ENCODE results near the gene RIC8A. TPM values are rescaled to one million over a fixed set of nuclear protein-coding genes. Genes with fewer than 3 reads are reported as not detected.

The RIC8A gene
- polyA plus RNA-seq, 1 of the 3 experiments (the other 2 are of a cell fraction) = 115 TPM

DNA sequence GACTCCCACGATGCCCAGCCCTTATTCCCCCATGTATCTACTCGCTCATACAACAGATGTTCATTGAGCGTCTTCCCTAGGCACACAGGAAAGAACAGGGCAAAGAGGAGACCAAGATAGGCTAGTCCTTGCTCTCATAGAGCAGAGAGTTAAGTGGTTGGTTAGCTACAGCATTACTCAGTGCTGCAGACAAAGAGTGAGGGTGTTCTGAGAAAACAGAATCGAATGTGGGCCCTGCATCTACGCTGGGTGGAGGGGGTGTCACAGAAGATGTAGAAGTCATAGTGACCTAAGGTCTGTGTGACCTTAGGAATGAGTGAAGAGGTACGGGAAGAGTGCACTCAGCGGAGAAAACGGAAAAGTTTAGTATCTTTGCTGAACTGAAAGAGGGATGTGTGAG is 41.6 kb downstream of the RIC8A start:
- H3K4me3 ChIP-seq (ENCODE audit: low read depth in 2 of 2, low read length in 1 of 2) = no peak overlapping the region
- no peaks in the 10 kb centered on the region for H3K9me3 ChIP-seq
- H3K9me2 ChIP-seq = no peaks in the 10 kb centered on the region
- POLR2A ChIA-PET = interaction anchor here (1.0 kb wide), 1 partner anchor 42 kb away, joined by 3 read pairs; the partner anchor contains the start of gene BET1L
- H3K27me3 ChIP-seq (ENCODE audit: insufficient read depth) = no peaks in the 10 kb centered on the region
- no peak for TF ChIP-seq SIN3A (IDR thresholded peaks at IDR 0.05; ENCODE audit: borderline replicate concordance, low read depth, low read length)
- TF ChIP-seq RFX5 (IDR thresholded peaks at IDR 0.05; ENCODE audit: low read length) = no peak
- TF ChIP-seq TAF1 (IDR thresholded peaks at IDR 0.05; ENCODE audit: borderline replicate concordance, low read depth, low read length) = no peak
- TF ChIP-seq RCOR1 (IDR thresholded peaks at IDR 0.05; ENCODE audit: low read length) = no peak
- TF ChIP-seq EZH2phosphoT487 (IDR thresholded peaks at IDR 0.05; ENCODE audit: borderline replicate concordance, low read depth) = no peak
- TF ChIP-seq SMC3 (IDR thresholded peaks at IDR 0.05; ENCODE audit: low read depth, low read length) = no peak
- TF ChIP-seq TCF12 (IDR thresholded peaks at IDR 0.05) = no peak
- no peak for TF ChIP-seq TEAD4 (IDR thresholded peaks at IDR 0.05; ENCODE audit: borderline replicate concordance, insufficient read depth)
- H3K4me1 ChIP-seq (ENCODE audit: control insufficient read depth in 1 of 2, insufficient read depth in 2 of 2, low read depth in 1 of 2, low read length in 1 of 2) = no peaks in the 10 kb centered on the region
- H3K9ac ChIP-seq = no peak overlapping the region
- no peaks in the 10 kb centered on the region; the same call in 1 of the 2 replicates for H3K79me2 ChIP-seq (ENCODE audit: insufficient read depth)
- H3K4me2 ChIP-seq = no peak overlapping the region
- H2AFZ ChIP-seq (ENCODE audit: low read depth) = no peak overlapping the region
- H3K36me3 ChIP-seq (replicated peaks in 1 of 2; ENCODE audit: control insufficient read depth in 1 of 2, insufficient read depth in 2 of 2, low read length in 1 of 2) = peaks cover 57 to 80% of the 10 kb centered on the region in 2 experiments
- no peak overlapping the region for H3K27ac ChIP-seq (ENCODE audit: low read depth in 2 of 2, low read length in 1 of 2)
- H3F3A ChIP-seq (replicated peaks; ENCODE audit: insufficient read depth) = peaks cover 10% of the 10 kb centered on the region
- H4K20me1 ChIP-seq (ENCODE audit: insufficient read depth) = no peaks in the 10 kb centered on the region; the same call in 1 of the 2 replicates
- CTCF ChIA-PET = interaction anchor here (0.6 to 1.2 kb wide), 5 partner anchors 19 to 199 kb away, joined by 3 to 6 read pairs (median 3); no protein-coding TSS in a partner anchor
- WGBS (ENCODE audit: low lambda C conversion rate) = 85% methylated on average over 8 of the region's 8 CpGs
- no peak for DNase-seq

DNA sequence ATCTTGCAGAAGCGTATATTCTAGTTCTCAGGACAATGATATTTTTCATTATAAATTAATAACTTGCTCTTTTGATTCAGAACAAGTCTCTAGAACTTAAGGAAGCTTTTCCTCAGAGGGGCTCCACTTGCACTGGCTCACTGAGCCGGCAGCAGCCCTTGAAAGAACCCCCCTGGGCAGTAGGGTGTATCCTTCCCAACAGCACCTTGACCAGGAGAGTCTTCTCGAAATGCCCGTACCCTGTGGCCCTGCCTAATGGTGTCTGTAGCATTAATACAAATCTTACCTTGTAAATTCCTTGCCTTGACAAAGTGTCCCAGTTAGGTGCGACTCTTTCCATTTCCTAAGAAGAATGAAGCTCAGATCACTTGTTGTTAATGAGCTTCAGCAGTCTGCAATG is 42.8 kb downstream of the RIC8A start:
- H3K79me2 ChIP-seq (ENCODE audit: insufficient read depth) = no peaks in the 10 kb centered on the region; the same call in 1 of the 2 replicates
- no peak for DNase-seq
- H3F3A ChIP-seq (replicated peaks; ENCODE audit: insufficient read depth) = peaks cover 17% of the 10 kb centered on the region
- H2AFZ ChIP-seq (ENCODE audit: low read depth) = no peak overlapping the region
- H3K27me3 ChIP-seq (ENCODE audit: insufficient read depth) = no peaks in the 10 kb centered on the region
- no peak overlapping the region; a peak in 1 of 4 replicates for H3K27ac ChIP-seq (ENCODE audit: low read depth in 2 of 2, low read length in 1 of 2)
- H3K36me3 ChIP-seq (replicated peaks in 1 of 2; ENCODE audit: control insufficient read depth in 1 of 2, insufficient read depth in 2 of 2, low read length in 1 of 2) = peaks cover 45 to 74% of the 10 kb centered on the region in 2 experiments
- no peaks in the 10 kb centered on the region for H3K9me2 ChIP-seq
- no peaks in the 10 kb centered on the region for H3K9me3 ChIP-seq
- no peaks in the 10 kb centered on the region; the same call in 1 of the 2 replicates for H4K20me1 ChIP-seq (ENCODE audit: insufficient read depth)
- no peaks in the 10 kb centered on the region for H3K4me1 ChIP-seq (ENCODE audit: control insufficient read depth in 1 of 2, insufficient read depth in 2 of 2, low read depth in 1 of 2, low read length in 1 of 2)
- no peak overlapping the region for H3K4me3 ChIP-seq (ENCODE audit: low read depth in 2 of 2, low read length in 1 of 2)
- ChIA-PET CTCF (interaction anchor here (0.8 to 3.4 kb wide), 31 partner anchors 9 to 254 kb away, joined by 3 to 20 read pairs (median 6); partner anchors contain the start of genes IFITM2, NLRP6, PGGHG and PSMD13), POLR2A (no interaction called here)
- no peak for TF ChIP-seq SIN3A (IDR thresholded peaks at IDR 0.05; ENCODE audit: borderline replicate concordance, low read depth, low read length)
- TF ChIP-seq NFIC (IDR thresholded peaks at IDR 0.05; ENCODE audit: borderline replicate concordance) = no peak
- TF ChIP-seq, protein P1, sequence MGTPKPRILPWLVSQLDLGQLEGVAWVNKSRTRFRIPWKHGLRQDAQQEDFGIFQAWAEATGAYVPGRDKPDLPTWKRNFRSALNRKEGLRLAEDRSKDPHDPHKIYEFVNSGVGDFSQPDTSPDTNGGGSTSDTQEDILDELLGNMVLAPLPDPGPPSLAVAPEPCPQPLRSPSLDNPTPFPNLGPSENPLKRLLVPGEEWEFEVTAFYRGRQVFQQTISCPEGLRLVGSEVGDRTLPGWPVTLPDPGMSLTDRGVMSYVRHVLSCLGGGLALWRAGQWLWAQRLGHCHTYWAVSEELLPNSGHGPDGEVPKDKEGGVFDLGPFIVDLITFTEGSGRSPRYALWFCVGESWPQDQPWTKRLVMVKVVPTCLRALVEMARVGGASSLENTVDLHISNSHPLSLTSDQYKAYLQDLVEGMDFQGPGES (IDR thresholded peaks at IDR 0.05; ENCODE audit: low read depth, low read length) = no peak
- TF ChIP-seq, protein P2, sequence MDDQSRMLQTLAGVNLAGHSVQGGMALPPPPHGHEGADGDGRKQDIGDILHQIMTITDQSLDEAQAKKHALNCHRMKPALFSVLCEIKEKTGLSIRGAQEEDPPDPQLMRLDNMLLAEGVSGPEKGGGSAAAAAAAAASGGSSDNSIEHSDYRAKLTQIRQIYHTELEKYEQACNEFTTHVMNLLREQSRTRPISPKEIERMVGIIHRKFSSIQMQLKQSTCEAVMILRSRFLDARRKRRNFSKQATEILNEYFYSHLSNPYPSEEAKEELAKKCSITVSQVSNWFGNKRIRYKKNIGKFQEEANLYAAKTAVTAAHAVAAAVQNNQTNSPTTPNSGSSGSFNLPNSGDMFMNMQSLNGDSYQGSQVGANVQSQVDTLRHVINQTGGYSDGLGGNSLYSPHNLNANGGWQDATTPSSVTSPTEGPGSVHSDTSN (IDR thresholded peaks at IDR 0.05) = no peak
- no peak for TF ChIP-seq JUND (IDR thresholded peaks at IDR 0.05)
- TF ChIP-seq CHD2 (IDR thresholded peaks at IDR 0.05; ENCODE audit: low read length, partially characterized antibody) = no peak
- no peak for TF ChIP-seq ELF1 (IDR thresholded peaks at IDR 0.05)
- TF ChIP-seq FOXM1 (IDR thresholded peaks at IDR 0.05; ENCODE audit: low read depth) = no peak
- TF ChIP-seq GATA2 (CRISPR knock-in tag; IDR thresholded peaks at IDR 0.05) = no peak
- no peak for TF ChIP-seq MEF2A (IDR thresholded peaks at IDR 0.05; ENCODE audit: borderline replicate concordance, low read depth)
- TF ChIP-seq RXRA (IDR thresholded peaks at IDR 0.05; ENCODE audit: borderline replicate concordance, low read depth) = no peak
- TF ChIP-seq FOSL2 (IDR thresholded peaks at IDR 0.05; ENCODE audit: borderline replicate concordance, low read depth) = no peak
- TF ChIP-seq, protein P3, sequence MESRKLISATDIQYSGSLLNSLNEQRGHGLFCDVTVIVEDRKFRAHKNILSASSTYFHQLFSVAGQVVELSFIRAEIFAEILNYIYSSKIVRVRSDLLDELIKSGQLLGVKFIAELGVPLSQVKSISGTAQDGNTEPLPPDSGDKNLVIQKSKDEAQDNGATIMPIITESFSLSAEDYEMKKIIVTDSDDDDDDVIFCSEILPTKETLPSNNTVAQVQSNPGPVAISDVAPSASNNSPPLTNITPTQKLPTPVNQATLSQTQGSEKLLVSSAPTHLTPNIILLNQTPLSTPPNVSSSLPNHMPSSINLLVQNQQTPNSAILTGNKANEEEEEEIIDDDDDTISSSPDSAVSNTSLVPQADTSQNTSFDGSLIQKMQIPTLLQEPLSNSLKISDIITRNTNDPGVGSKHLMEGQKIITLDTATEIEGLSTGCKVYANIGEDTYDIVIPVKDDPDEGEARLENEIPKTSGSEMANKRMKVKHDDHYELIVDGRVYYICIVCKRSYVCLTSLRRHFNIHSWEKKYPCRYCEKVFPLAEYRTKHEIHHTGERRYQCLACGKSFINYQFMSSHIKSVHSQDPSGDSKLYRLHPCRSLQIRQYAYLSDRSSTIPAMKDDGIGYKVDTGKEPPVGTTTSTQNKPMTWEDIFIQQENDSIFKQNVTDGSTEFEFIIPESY (IDR thresholded peaks at IDR 0.05; ENCODE audit: borderline replicate concordance, low read depth) = no peak
- TF ChIP-seq, protein P4, sequence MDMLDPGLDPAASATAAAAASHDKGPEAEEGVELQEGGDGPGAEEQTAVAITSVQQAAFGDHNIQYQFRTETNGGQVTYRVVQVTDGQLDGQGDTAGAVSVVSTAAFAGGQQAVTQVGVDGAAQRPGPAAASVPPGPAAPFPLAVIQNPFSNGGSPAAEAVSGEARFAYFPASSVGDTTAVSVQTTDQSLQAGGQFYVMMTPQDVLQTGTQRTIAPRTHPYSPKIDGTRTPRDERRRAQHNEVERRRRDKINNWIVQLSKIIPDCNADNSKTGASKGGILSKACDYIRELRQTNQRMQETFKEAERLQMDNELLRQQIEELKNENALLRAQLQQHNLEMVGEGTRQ (IDR thresholded peaks at IDR 0.05; ENCODE audit: borderline replicate concordance, low read depth, low read length) = no peak
- TF ChIP-seq, protein P5, sequence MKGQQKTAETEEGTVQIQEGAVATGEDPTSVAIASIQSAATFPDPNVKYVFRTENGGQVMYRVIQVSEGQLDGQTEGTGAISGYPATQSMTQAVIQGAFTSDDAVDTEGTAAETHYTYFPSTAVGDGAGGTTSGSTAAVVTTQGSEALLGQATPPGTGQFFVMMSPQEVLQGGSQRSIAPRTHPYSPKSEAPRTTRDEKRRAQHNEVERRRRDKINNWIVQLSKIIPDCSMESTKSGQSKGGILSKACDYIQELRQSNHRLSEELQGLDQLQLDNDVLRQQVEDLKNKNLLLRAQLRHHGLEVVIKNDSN (IDR thresholded peaks at IDR 0.05; ENCODE audit: borderline replicate concordance, low read depth) = no peak
- WGBS (ENCODE audit: low lambda C conversion rate) = 77% methylated on average over 5 of the region's 5 CpGs
- H3K9ac ChIP-seq = no peak overlapping the region
- H3K4me2 ChIP-seq = no peak overlapping the region
